Measurements from ENCODE around the gene ST8SIA1.

The ST8SIA1 gene

GRCh38 chr12:22234561-22234960 lies 99.9 kb downstream of the ST8SIA1 start:
- DNase-seq (ENCODE audit: low spot score) = no peak

- peak; percentile 32 for DNase-seq (ENCODE audit: low spot score)
These were observed 102.7 kb downstream of the ST8SIA1 start for GRCh38 chr12:22231836-22232235.

- DNase-seq (ENCODE audit: low spot score) = no peak
These were observed 103.4 kb downstream of the ST8SIA1 start for GRCh38 chr12:22231078-22231477.

GRCh38 chr12:22230280-22230794 lies 104.2 kb downstream of the ST8SIA1 start:
- no peak for DNase-seq (ENCODE audit: low spot score)

- no peak for DNase-seq (ENCODE audit: low spot score)
These were observed 104.7 kb downstream of the ST8SIA1 start for GRCh38 chr12:22229652-22230279.

GRCh38 chr12:22228022-22228875 lies 106.3 kb downstream of the ST8SIA1 start:
- no peak for DNase-seq (ENCODE audit: low spot score)

- no peak for DNase-seq (ENCODE audit: low spot score)
These were observed 111.2 kb downstream of the ST8SIA1 start for GRCh38 chr12:22223356-22223755.

- no peak for DNase-seq (ENCODE audit: low spot score)
These were observed 117.0 kb downstream of the ST8SIA1 start for GRCh38 chr12:22217556-22217955.

- no peak for DNase-seq (ENCODE audit: low spot score)
These were observed 118.8 kb downstream of the ST8SIA1 start for GRCh38 chr12:22215467-22216253.

- no peak for DNase-seq (ENCODE audit: low spot score)
These were observed 123.4 kb downstream of the ST8SIA1 start for GRCh38 chr12:22211128-22211527.

- no peak for DNase-seq (ENCODE audit: low spot score)
These were observed 125.1 kb downstream of the ST8SIA1 start for GRCh38 chr12:22209422-22209821.

- no peak for DNase-seq (ENCODE audit: low spot score)
These were observed 128.3 kb downstream of the ST8SIA1 start for GRCh38 chr12:22206111-22206728.

- DNase-seq (ENCODE audit: low spot score) = no peak
These were observed 130.1 kb downstream of the ST8SIA1 start for GRCh38 chr12:22204391-22204790.

- no peak for DNase-seq (ENCODE audit: low spot score)
These were observed 131.7 kb downstream of the ST8SIA1 start for GRCh38 chr12:22202847-22203246.

GRCh38 chr12:22201101-22201500 lies 133.4 kb downstream of the ST8SIA1 start:
- no peak for DNase-seq (ENCODE audit: low spot score)

- DNase-seq (ENCODE audit: low spot score) = no peak
These were observed 138.3 kb downstream of the ST8SIA1 start for GRCh38 chr12:22196236-22196635.

GRCh38 chr12:22190969-22191368 lies 143.5 kb downstream of the ST8SIA1 start:
- DNase-seq (ENCODE audit: low spot score) = no peak

GRCh38 chr12:22188431-22188830 lies 146.1 kb downstream of the ST8SIA1 start:
- no peak for DNase-seq (ENCODE audit: low spot score)

GRCh38 chr12:22180705-22181104 lies 153.8 kb downstream of the ST8SIA1 start:
- DNase-seq (ENCODE audit: low spot score) = no peak

- no peak for DNase-seq (ENCODE audit: low spot score)
These were observed 161.3 kb downstream of the ST8SIA1 start for GRCh38 chr12:22173177-22173576.

GRCh38 chr12:22172501-22172900 lies 162.0 kb downstream of the ST8SIA1 start:
- DNase-seq (ENCODE audit: low spot score) = no peak

- DNase-seq (ENCODE audit: low spot score) = no peak
These were observed 165.1 kb downstream of the ST8SIA1 start for GRCh38 chr12:22169376-22169775.
